NCI-H82 treated with DMSO at 0.1 percent for 48 hours (cell line): Measurements from ENCODE around the gene CWC15.
"Not testable (repeated sequence)": the region's sequence is repeated elsewhere in the genome, so short reads cannot be mapped to it uniquely, and the experiment has no call there.

ENCODE experiments used
- DNase-seq: peaks from one replicate; lab custom pipeline; 2025; ENCODE audit not compliant: unreplicated experiment; lab: John Stamatoyannopoulos, UW

Gene CWC15

DNA sequence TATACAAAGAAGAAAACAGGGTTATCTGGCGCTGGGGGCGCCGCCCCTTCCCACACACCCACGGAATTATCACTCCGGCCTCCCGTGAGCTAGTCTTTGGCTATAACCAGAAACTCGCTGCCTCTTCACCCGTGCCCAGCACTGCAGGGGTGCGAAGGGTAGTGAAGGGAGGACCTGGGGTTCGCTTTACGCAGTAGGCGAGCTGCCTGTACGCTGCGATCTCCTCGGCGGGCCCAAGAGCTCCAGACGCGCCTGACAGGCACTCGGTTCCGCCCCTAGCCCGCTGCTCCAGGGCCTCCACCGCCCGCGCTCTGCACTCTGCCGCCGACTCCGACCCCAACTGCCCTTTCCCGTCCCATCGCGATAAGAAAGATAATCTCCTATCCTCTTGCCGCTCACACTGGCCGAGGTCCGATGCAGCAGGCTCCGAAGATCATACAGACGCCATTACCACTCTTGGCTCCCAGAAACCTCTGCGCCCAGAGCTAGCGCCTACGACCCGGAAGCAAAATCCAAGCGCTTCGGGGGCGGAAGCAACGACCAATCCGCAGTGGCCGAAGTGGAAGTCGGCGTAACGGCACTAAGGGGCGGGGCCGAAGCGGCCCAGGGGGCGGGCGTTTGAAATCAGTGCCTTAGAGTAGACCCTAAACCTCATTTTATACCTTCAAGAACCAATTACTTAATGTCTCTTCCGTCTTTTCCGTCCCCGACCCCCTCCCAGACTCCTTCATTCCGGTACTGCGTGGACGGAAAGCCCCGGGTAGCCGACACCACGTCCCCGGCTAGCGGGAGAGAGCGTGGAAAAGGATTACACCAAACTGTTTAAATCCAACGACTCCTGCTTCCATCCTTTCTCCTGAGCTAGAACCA lies at the start of gene CWC15, which contains the start of gene KDM4D:
Gene CWC15 (minus strand): TSS at position 458 of the 870 bp plus-strand sequence. CDS start 1,371 bp downstream, outside the sequence.
Gene KDM4D (plus strand): TSS at position 611 of the 870 bp plus-strand sequence. CDS start 23,664 bp downstream, outside the sequence.
- peak; percentile 70 for DNase-seq

DNA sequence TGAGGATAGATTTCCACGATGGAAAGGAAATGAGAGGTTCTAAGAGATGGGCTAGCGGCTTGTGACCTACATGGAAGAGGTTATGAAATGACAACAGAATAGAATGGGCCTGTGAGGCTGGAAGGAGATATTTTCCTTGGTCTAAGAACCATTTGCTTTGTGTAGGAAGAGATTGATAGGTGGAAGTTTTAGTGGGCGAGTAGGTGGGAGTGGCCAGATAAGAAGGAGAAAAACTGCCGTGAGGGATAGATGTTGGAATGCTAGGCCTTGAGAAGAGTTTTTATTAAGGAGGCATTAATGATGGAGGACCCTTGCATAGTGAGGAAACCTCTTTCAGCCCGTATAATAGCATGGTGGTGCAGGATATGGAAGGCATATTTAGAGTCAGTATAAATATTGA lies 48.1 kb upstream of the CWC15 start:
- not testable (repeated sequence) for DNase-seq

DNA sequence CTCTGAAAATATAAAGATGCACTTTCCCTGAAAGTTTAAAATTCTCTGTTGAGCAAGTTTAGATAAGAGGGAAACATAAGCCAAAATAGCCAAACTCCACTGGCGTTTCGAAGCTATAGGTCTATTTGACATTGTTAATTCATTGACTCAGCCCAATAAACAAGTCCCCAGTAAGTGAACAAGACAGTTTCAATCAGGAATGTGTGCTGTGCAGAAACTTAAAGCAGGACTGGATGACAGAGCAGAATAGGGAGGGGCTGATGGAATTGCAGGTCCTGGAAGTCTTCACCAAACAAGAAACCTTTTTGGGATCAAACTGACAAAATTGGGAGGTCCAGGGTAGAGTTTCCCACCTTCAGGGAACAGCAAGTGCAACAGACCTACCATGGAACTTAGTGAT lies 42.8 kb upstream of the CWC15 start:
- no peak for DNase-seq

DNA sequence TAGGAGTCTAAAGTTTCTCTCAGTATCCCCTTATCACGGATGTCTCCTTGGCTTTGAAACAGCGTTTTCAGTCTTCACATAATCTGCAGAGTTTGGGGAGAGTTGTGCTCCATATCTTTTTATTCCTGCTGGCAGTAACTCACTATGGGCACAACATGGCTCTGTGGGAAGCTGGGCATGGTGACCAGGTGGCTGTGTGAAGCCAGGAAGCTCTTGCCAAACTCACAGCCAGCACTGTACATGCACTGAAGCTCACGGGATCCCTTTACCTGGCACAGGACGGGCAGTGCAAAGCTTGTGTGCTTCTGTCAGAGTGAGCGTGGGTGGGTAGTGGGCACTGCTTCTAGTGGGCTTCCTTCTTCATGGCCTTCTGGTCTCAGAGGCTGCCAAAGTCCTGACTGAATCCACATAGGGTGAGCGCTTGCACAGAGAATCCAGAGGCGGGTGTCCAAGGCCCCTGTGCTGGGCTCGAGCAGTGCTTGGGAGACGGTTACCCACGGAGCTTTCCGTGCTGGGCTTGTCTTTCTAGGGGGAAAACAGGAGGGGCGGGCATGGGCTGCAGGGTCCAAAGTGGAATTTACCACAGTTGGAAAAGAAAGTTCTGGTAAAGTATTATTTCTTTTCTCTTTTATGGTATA lies 40.9 kb upstream of the CWC15 start:
- no peak for DNase-seq

DNA sequence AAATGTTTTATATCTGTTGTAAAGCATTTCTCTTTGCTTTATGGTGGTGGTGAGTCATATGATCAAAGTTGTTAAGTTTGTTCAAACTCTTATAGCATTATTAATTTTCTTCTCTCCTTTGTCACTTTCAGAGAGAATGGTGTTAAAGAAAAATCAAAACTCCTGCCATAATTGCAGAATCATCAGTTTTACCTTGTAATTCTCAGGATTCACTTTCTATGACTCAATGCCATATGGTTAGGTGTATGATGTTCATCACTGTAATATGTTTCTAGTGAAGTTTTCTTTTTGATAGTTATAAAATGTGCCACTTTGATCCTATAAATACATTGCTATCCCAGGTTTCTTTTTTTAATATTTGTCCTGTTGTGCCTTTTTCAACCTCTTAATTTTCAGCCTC lies 38.0 kb upstream of the CWC15 start:
- no peak for DNase-seq

DNA sequence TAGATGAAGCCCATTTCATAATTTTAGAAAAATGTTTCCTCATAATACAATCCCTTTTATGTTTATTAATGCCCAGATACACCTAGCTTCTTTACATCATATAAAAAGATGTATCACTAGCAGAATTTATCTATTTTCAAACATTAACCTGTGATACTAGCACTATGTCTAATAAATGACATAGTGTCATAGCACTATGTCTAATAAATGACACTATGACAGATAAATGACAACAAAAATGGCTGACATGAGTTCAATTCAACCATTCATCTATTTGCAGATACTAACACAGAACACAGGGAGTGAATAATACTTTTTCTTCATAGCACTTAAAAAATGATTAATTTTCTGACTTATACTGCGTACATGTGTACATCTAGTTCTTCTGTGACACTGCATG lies 32.3 kb upstream of the CWC15 start:
- no peak for DNase-seq

DNA sequence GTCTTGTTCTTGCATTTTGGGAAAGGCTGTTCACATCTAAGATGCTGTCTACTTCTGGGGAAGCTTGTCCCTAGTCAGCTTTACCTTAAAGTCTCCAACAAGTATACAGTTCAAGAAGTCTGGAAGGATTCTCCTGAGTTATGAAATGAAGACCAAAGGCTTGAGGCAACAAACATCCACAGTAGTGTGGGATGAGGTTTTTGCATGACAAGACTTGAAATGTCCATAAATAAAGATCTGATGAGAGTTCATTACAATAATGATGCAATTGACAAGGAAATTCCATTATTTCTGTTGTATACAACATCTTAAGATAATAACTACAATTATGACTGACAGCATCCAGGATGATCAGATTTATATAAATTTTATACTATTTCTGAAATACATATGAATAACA lies 30.4 kb upstream of the CWC15 start:
- DNase-seq, result no peak

DNA sequence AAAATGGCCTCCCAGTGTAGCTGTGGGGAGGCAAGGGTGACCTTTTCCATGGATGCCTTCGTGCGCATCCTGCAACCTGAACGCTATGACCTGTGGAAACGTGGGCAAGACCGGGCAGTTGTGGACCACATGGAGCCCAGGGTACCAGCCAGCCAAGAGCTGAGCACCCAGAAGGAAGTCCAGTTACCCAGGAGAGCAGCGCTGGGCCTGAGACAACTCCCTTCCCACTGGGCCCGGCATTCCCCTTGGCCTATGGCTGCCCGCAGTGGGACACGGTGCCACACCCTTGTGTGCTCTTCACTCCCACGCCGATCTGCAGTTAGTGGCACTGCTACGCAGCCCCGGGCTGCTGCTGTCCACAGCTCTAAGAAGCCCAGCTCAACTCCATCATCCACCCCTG lies 24.9 kb upstream of the CWC15 start:
- DNase-seq, result no peak

DNA sequence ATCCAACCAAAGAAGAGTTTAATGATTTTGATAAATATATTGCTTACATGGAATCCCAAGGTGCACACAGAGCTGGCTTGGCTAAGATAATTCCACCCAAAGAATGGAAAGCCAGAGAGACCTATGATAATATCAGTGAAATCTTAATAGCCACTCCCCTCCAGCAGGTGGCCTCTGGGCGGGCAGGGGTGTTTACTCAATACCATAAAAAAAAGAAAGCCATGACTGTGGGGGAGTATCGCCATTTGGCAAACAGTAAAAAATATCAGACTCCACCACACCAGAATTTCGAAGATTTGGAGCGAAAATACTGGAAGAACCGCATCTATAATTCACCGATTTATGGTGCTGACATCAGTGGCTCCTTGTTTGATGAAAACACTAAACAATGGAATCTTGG lies 24.1 kb upstream of the CWC15 start:
- no peak for DNase-seq

DNA sequence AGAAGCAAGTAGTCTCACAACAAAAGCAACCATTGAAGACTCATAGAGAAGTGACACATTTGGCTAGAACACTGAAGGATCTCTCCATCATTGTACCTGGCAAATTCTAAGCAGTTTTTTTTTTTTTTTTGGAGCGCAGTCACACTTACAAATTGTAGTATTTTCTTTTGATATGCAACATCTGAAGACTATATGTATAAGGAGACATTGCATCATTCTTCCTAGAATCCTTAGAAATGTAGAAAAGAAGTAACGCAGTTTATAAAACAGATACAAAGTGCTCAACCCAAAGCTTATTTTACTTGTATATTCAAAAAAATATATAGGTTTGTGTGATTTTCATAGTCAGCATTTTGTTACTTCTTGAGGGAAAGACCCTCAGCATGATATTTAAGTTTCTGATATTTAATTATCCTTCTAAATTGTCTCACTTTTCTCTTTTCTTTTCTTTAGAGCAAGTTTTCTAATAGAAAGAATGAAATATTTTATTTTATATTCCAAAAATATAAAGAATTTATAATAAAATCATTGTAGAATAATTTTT lies 20.1 kb upstream of the CWC15 start:
- DNase-seq, result no peak

DNA sequence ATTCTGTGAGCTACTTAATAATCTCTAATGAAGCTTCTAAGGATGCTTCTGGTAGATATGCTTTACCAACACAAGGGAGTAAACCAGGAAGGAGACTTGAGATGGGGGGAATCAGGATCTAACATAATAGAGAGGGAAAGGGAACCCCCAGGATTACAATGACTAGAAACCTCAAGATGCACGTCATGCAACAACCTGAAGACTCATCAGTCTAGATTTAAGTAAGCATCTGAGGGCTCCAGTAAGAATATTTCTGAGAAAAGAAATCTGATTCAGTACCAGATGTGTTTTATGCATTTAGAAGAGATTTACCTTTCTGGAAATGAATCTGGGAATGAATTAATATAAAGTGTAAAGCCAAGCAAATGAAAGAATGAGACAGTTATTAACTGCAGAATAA lies 15.4 kb upstream of the CWC15 start:
- DNase-seq, result no peak

DNA sequence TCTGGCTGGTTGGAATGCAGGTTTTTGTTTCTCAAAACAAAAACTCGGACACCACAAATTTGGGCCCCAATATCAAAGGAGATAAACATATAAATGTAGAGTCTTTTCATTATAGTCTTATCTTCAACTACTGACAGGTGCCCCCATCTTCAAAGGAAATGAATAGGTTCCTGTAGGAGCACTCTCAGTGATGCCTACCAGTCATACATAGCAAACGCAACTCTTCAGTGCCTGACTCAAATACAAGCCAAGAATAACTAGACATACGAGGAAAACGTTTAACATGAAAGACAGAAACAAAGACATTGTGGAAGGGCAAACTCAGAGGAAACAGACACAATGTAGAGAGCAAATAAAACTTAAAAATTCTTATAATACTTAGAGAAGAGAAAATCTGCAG lies 14.0 kb upstream of the CWC15 start:
- no peak for DNase-seq

DNA sequence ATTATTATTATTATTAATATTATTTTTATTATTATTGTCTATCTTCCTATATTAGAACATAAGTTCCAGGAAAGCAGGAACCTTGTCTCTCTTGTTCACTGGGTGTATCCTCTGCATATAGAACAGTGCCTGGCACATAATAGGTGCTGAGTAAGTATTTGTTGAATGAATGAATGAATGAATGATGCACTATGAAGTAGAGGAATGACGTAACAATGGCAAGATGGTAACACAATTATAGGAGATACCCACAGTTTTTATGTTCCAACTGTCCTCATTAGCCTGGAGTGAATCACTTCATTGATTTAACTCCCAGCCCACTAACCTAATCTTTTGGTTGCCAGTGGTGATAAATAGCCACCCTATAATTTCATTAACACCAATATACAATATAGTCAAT lies 2.2 kb upstream of the CWC15 start:
- DNase-seq, result no peak

DNA sequence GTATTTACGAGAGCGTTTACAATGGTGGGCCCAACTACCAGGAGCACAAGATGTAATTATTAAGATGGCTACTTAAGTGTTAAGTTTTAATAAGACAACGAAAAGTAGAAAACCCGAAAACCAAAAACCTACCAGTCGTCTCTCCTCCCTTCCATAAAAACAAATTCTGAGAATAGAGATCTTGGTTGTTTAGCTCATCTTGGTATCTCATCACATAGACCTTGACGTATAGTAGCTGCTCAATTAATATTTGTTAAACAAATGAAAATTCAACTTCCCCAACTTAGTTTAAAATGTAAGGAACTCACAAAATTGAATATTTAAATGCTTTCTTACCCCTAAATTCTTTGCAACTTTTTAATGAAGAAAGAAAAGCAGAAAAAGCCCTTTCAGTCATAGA lies 822 bp upstream of the CWC15 start:
- no peak for DNase-seq

DNA sequence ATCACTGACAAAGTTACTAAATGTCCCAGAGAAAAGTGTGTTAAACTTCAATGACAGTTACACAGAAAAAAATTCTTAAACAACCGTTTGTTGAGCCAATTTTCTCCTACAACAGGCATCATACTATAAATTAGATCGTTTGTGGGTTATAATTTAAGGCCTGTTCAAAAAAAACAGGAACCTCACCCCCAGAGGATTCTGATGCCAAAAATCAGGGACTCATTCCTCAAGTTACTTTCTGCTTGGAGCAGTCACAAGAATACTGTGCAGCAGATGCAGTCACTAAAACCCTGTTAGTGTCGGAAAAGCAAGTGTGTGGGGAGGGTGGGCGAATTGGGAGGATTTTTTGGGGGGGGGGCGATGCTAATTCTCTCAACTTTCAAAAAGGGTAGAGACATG lies 657 bp downstream of the CWC15 start:
- DNase-seq, result no peak

DNA sequence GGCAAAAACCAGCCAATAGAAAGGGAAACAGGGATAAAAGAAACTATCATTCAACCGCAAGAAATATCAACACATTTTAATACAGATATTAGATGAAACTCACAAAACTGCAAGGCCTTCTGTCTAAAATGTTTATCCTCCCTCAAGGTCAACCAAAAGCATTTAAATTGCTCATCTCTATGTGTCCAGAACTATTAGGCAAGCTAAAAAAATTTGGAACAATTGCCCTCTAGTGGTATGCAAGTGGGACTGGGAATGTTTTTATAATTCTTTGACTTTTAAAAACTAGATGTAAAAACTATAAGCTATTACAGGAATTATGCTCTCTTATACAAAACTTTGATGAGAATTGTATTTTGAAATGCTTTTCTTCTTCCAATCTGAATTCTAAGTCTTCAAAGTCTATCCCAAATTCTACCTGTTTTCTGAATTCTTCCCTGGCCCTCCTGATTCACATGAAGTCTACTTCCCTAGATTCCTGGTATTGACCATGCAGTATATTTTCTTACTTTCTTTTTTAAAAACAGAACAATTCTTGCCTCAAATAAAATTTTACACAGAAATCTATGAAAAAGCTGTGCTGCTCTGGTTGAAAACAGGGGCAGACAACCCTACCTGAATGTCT lies 4.9 kb downstream of the CWC15 start:
- DNase-seq, result no peak

DNA sequence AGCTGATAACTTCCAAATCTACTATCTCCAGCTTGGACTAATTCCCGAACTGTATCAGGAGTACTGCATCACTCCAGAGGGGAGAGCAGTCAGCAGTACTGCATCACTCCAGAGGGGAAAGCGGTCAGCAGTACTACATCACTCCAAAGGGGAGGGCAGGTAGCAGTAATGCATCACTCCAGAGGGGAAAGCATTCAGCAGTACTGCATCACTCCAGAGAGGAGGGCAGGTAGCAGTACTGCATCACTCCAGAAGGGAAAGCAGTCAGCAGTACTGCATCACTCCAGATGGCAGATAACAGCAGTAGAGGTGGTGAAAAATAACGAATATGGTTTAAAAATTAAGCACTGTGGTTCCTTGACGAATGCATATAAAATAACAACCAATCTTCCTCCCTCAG lies 8.4 kb downstream of the CWC15 start:
- DNase-seq, result no peak

DNA sequence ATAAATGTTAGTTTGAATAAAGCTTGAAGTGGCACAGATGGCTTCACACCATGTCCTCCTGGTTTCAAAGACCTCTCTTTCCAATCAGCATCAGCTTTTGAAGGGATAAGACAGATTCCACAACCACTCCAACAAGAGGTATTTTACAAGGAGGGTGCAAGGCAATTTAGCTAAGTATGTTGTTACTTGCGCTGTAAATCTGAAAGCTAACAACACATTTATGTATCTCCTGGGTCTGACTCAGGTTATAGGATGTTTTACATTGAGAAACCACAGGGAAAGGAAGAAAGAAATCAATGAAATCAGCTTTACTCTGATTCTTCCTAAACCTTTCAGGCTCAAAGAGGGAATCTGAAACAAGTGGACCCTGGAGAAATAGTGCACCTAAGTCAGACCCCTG lies 12.1 kb downstream of the CWC15 start:
- DNase-seq, result no peak

DNA sequence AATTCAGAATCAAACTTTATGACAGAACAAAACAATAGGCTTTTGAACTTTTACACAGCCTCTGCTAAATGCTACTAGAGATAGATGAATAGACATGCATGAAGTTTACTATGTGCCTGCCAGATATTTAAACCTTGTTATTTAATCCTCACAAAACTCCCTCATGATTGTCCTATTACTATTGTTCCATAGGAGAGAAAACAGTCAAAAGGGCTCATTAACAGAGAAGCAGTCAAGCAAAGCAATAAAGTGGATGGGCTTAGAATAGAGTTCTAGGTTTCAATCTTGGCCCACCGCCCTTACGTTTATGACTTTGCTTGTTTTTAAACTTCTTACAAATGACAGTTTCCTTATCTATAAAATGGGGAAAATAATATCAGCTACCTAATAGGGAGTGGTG lies 12.9 kb downstream of the CWC15 start:
- no peak for DNase-seq

DNA sequence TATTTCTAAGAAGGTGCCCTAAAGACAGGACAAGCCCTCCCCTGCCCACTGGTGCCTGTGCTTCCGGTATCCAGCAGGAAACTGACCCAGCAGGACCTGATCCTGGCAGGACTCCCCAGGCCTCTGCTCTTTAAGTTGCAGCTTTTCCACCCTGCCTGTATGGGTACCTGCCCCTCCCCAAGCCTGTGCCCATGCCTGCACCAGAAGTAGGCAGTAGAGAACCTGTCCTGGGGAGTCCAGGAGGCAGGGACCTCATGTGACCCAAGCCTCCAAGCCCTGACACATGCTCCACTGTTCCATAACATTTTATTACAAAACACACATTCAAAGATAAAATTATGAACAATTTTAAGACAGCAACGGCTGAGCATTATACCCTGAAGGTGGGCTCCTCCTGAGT lies 14.2 kb downstream of the CWC15 start:
- DNase-seq, result no peak

DNA sequence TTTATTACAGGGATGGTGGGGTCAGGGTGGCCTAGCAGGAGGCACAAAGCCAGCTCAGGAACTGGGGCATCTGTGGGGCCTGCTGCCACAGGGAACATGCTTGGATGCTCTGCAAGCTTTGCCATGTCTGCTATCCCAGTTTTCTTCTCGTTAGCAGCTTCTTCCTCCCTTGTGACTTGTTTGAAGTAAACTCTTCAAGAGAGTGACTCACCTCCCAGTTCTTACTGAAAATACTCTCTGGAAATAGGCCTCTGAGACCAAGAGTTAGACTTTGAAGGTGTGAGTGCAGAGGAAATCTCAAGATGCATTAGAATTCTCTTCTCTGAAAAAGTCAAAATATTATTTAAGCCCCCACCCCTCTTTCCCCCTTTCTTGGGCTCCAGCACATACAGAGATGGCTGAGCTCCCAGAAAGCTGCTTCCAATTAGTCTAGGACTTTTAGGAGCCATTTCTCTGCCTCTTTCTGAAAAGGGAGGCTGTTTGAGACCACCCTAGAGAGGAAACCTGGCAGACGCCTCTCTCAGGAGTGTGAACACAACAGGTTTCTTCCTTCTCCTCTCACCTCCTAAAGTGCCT lies 15.1 kb downstream of the CWC15 start:
- DNase-seq, result no peak
